GM10847 (cell line): Measurements from ENCODE around the gene CROT.

Experiments used
- POLR2A ChIP-seq: IDR thresholded peaks from 2 replicates; pipeline ENCODE4 v1.6.1; 2011; ENCODE audit not compliant: insufficient read length; ENCODE audit errors: extremely low read depth

CROT gene

DNA sequence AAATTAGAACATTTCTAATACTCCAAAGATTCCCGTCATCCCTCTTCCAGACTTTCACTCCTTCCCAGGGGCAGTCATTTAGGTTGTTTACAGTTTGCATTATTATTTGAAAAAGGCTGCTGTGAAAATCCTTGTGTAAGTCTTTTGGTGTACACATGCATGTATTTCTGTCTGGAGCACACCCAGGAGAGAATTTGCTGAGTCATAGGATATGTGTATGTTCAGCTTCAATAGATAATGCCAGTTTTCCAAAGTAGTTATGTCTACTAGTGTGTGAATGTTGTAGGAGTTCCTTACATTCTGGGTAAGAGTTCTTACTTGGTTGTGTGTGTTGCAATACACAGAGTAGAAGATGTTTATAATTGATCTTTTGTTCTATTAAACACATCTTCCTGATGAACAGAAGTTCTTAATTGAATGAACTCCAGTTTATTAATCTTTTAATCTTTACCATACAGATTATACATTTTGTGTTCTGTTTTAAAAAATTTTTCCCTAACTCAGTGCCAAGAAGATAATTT, 25.3 kb downstream of the CROT start:
- no peak for TF ChIP-seq POLR2A

DNA sequence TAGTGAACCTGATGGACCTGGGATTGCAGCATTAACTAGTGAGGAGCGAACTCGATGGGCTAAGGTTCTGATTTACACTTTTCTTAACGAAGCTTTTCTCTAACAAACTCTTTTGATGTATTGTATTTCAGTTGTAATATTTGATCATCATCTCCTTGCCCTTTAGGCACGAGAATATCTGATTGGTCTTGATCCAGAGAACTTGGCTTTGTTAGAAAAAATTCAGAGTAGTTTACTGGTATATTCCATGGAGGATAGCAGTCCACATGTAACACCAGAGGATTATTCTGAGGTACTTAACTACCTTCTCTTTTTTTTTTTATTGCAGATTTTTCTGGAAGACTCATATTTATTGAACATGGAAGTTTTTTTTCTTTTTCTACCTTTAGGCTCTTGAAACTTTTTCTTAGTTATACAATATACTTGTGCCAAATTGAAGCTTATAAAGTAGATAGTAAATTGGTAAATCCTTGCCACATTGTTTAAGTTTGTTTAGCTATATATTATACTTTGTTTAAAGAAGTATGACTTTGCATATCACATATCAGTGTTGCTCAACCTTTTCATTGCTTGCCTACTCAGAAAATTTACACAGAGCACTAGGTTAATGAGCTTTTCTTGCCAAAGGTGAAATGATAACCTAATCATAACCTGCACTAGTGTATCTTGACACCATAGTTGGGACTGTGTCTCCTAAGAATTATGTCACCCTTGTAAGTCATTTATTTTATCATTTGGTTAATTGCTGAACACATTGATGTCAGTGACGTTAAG, 30.4 kb downstream of the CROT start:
- TF ChIP-seq POLR2A: no peak

DNA sequence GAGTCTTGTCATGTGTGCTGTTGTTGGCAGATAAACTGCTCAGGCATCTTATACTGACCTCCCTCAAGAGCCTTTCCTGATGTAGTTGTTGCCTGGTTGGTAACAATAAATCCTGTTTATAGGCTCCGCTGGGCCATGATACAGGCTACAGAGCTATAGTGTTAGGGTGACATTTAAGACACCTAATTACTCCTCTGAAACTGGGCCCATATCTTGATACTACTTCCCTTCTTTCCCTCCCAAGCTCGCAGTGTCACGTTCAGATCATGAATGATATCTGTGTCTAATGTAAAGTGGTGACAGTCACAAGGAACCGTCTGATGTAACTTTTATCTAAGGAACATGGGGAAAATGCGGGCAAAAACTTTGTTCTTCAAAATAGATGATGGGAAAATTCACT, 35.4 kb downstream of the CROT start:
- no peak for TF ChIP-seq POLR2A

DNA sequence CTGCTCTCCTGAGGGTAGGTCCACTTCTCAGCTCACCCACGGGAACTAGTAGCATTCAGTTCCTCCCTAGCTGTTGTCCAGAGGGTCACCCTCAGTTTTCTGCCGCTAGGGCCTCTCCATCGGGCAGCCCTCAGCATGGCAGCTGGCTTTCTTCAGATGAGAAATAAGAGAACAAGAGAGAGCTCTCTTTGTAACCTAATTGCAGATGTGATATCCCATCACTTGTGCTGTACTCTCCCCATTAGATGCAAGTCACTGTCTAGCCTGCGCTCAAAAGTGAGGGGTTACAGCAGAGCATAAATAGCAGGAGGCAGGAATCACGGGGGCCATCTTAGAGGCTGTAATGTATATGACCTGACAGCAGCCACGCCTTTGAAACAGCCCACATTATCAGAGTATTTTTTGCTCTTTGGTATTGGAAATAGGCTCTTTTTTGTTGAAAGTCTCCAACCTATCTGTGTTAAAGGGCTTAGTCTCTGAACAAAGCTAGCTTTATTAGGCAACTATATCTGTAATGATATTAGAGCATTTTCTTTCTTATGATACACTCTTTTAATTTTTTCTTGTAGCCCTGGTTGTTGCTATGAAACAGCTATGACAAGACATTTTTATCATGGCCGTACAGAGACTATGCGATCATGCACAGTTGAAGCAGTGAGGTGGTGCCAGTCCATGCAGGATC, 45.7 kb downstream of the CROT start:
- TF ChIP-seq POLR2A: no peak

DNA sequence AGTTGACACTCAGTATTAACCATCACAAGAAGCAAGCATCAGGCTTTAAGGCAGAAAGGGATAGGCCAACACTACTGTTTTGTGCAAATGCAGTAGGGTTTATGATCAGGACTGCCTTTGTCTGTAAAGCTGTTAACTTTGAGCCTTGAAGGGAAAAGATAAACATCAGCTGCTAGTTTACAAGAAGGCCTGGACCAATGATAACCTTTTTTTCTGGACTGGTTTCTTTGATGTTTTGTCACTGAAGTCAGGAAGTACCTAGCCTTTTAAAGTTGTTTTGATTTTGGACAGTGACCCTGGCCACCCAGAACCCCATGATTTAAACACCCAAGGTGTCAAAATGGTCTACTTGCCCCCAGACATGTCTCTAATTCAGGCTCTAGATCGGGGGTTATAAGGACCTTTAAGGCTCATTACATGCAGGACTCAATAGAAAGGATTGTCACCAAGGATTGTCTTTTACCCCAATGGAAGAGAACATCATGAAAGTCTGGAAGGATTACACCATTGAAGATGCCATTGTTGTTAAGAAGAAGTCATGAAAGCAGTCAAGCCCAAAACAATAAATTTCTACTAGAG, 50.1 kb downstream of the CROT start:
- no peak for TF ChIP-seq POLR2A

DNA sequence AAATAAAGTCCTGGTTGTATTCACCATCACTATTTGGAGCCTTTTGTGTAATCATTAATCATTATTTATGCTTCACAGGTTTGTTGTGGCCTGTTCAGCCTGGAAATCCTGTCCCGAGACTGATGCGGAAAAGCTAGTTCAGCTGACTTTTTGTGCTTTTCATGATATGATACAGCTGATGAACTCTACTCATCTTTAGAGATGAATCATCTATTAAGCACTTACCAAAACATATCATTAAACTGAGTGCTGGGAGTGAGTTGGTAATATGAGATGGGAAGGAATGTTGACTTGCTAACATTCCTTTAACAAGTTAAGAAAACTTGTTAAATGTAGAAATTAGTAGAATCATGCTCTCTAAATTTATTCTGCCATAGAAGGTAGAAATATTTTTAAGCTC, 53.0 kb downstream of the CROT start:
- no peak for TF ChIP-seq POLR2A

DNA sequence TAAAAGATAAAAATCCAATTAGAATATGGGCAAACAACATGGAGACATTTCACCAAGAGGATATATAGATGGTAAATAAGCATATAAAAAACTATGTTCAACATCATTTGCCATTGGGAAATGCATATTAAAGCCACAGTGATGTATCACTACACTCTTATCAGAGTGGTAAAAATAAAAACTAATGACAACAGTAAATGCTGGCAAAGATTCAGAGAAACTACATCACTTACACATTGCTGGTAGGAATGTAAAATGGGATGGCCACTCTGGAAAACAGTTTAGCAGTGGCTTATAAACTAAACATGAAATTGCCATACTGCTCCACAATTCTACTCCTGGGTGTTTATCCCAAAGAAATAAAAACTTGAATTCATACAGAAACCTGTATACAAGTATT, 59.2 kb downstream of the CROT start:
- no peak for TF ChIP-seq POLR2A

DNA sequence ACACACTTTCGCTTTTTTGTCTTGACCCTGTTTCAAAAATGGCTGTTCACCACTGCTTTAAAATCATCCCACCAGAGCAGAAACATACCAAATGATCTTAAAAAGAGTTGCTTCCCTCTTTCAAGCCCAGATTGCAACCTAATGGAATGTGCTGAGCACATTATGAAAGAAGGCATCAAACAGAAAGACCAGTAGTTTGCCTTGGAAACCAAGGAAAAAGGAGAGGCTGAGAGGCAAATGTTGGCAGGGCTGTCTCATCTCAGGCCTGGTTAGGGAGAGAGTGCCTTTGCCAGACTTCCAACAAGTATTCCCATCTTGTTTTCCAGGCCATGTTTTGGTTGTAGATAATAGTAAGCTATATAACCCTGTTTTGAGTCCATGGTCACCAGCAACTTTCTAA, 65.7 kb downstream of the CROT start:
- no peak for TF ChIP-seq POLR2A

DNA sequence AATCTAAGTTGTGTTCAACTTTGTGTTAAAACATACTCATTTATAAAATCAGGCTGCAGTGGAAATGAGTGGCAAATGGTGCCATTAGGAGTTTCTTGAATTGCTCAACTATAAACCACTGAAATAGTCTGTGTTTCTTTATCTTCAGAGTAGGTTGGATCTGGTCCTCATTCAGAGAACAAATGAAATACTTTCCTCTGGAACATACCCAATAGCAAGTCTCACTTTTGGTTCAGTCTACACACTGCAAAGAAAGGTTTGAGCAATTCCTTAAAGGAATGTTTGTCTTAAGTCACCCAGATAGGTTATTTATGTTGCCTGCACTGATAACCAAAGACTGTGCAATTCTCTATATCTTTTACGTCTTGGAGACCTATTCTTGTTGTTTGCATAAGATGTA, 67.6 kb downstream of the CROT start:
- no peak for TF ChIP-seq POLR2A

DNA sequence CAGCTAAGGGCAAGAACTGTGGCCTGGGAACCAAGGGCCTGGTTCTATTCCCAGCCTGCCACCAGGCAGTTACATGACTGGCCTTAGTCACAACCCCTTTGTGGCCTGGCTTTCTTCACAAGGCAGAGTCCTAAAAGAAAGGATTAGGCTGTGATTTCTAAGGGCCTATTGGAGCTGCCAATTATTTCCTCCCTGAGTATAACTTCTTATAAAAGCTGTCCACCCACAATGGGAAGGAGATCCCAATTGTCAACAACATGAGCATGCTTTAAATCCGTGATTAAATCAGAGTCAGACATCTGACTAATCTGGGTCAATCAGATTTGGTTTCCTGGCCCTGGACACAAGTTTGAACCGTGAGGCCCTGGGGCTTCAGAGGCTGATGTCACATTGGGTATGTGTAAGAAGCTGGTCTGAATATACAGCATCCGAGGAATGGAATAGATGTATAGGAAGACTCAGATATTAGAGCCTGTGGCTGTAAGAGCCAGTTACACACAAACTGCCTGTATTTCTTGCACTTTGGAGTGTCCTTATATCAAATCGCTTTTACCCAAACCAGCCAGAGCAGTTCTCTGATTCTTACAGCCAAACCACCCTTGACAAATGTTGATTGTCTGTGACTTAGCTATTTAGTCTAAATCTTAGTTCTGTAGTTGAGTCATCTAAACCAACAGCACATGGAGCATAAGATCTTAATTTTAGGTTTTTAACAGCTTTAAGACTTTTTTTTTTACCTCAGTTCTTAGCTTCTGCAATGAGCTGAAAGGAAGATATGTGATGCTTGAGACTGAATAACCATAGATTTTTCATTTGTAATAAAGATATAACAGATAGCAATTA, 68.7 kb downstream of the CROT start:
- no peak for TF ChIP-seq POLR2A

DNA sequence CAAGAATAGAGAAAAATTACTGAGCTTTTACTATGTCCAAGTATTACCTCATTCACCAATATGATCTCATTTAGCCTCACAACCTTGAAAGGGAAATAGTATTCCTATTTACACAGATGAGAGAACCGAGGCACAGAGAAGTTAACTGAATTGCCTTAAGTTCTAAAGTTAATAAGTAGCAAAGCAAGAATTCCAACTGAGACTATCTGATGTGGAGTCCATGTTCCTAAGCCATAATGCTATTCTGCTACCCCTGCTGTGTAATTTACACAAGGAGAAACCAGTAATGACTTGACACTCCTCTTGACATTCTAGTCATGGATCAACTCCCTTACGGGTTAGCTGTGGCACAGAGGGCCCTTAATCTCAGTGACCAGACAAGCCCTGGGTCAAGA, 69.3 kb downstream of the CROT start:
- TF ChIP-seq POLR2A: no peak

DNA sequence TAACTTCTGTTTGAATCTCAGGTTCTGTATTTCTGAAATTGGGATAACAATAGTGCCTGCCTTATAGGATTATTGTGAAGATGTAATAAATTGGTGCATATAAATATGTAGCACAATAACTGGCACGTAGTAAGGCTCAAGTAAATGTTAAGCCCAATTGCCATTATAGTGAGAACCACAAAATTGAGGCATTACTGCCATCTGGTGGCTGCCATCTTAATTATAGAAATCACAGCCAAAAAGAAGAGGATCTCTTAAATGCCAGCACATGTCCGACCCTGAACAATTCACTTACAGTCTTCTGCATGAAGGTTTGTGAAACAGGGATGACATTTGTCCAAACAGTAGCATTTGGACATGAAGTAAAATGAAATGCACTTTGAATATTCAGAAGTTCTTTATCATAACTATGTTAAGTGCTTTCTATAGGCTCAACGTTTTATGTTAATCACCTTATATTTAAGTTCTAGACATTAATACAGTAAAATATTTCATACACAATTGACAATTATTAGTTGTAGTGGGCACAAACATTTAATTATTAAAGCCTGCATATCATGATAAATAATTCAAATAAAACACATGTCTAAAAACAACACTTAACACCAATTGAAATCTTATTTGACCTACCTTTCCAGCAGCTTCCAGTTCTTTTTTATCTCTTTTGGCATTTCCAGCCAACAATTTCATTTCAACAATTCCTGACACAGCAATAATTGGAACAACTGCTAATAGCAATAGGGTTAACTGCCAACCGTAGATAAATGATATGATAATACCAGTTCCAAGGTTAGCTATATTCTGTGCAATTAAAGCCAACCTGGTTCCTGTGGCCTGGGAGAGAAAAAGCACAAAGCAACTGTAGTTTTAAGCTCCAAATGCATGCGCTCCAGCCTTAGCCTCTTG, 71.5 kb downstream of the CROT start:
- TF ChIP-seq POLR2A: no peak

DNA sequence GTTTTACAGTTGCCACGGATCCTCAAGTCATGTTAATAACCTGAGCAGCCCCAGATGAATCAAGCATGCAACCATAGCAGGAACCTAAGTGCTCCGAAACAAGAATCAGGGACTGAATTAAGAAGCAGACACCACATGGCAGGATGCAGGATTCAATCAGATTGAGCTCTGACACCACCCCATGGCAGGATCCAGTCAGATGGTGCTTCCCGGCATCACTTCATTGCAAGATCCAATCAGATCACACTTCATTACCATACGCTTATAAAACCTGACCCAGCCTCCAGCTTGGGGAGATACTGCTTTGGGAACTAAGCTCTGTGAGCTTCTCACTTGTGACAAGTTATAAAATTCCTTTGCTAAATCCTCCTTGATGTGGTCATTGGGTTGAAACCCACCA, 74.7 kb downstream of the CROT start:
- TF ChIP-seq POLR2A: no peak

DNA sequence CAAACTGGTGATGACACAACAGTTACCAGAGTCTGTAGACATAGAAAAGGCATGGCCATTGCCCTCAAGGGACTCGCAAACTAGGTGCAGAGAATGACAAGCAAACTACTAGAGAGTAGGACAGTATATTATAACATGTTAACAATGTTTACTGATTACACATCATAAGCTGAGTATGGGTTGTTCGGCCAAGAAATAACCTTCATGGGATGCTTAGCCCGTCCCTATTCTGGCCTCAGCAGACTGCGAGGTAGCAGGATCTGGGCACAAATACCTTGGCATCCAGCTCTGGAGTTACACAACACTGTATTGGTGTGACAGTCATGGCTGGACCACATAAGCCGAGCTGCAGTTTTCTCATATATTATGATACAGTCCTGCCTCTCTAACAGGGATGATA, 78.6 kb downstream of the CROT start:
- no peak for TF ChIP-seq POLR2A
